ENCODE results near the gene BCORL1.

Gene BCORL1

GRCh38 chrX:130106071-130106470 lies 123.6 kb downstream of the BCORL1 start:
- TF ChIP-seq CTCF (IDR thresholded peaks at IDR 0.05; ENCODE audit: low read depth, low read length) = no peak
- no peak overlapping the region for H3K4me3 ChIP-seq (replicated peaks in 1 of 2; ENCODE audit: low read depth in 2 of 2, low read length in 2 of 2)
- DNase-seq (ENCODE audit: low read depth in 2 of 2) = peak in 1 of 2 donors; percentile 31
